OCI-M2 (cell line): Measurements from ENCODE around the gene MPHOSPH9.

Source experiments
- DNase-seq: peaks from one replicate; lab custom pipeline; 2025; ENCODE audit not compliant: unreplicated experiment; lab: John Stamatoyannopoulos, UW

The MPHOSPH9 gene

GRCh38 chr12:123150744-123151456 is 82.0 kb downstream of the MPHOSPH9 start, which contains the start of gene PITPNM2:
Gene PITPNM2 (minus strand): TSS chr12:123151090. CDS start chr12:123034590, 116,500 bp downstream.
- DNase-seq, result no peak

GRCh38 chr12:123150275-123150743 is 82.6 kb downstream of the MPHOSPH9 start:
- DNase-seq, result no peak

- DNase-seq, result no peak
Observed at GRCh38 chr12:123149501-123150274, 83.3 kb downstream of the MPHOSPH9 start.

- no peak for DNase-seq
Observed at GRCh38 chr12:123149088-123149487, 83.9 kb downstream of the MPHOSPH9 start.

- DNase-seq, result no peak
Observed at GRCh38 chr12:123148655-123149054, 84.3 kb downstream of the MPHOSPH9 start.

- DNase-seq, result no peak
Observed at GRCh38 chr12:123148223-123148622, 84.7 kb downstream of the MPHOSPH9 start.

- DNase-seq, result no peak
Observed at GRCh38 chr12:123145211-123145610, 87.7 kb downstream of the MPHOSPH9 start.

GRCh38 chr12:123143736-123144461 is 89.0 kb downstream of the MPHOSPH9 start:
- DNase-seq, result no peak

- DNase-seq, result no peak
Observed at GRCh38 chr12:123142921-123143735, 89.8 kb downstream of the MPHOSPH9 start.

- DNase-seq, result no peak
Observed at GRCh38 chr12:123142518-123142840, 90.5 kb downstream of the MPHOSPH9 start.

- DNase-seq, result no peak
Observed at GRCh38 chr12:123141615-123142517, 91.1 kb downstream of the MPHOSPH9 start.

- DNase-seq, result no peak
Observed at GRCh38 chr12:123140676-123141614, 92.0 kb downstream of the MPHOSPH9 start.

GRCh38 chr12:123139926-123140675 is 92.8 kb downstream of the MPHOSPH9 start:
- DNase-seq, result no peak

- DNase-seq, result no peak
Observed at GRCh38 chr12:123135688-123136087, 97.3 kb downstream of the MPHOSPH9 start.

GRCh38 chr12:123134826-123135225 is 98.1 kb downstream of the MPHOSPH9 start:
- no peak for DNase-seq

GRCh38 chr12:123134271-123134671 is 98.7 kb downstream of the MPHOSPH9 start:
- DNase-seq, result no peak

- DNase-seq, result no peak
Observed at GRCh38 chr12:123133701-123134100, 99.2 kb downstream of the MPHOSPH9 start.
